NCI-H748 (cell line): Measurements from ENCODE around the gene SLC17A1.
"Not testable (repeated sequence)": the region's sequence is repeated elsewhere in the genome, so short reads cannot be mapped to it uniquely, and the experiment has no call there.

ENCODE experiments used
- DNase-seq: peaks from one replicate; lab custom pipeline; 2025; ENCODE audit not compliant: unreplicated experiment; lab: John Stamatoyannopoulos, UW

Gene SLC17A1

GRCh38 chr6:25764611-25765010 lies 67.2 kb downstream of the SLC17A1 start:
- no peak for DNase-seq

GRCh38 chr6:25757936-25758642 lies 73.8 kb downstream of the SLC17A1 start:
- DNase-seq, result no peak

GRCh38 chr6:25756382-25757363 lies 75.2 kb downstream of the SLC17A1 start:
- DNase-seq, result no peak

GRCh38 chr6:25755483-25755882 lies 76.4 kb downstream of the SLC17A1 start:
- DNase-seq, result no peak

GRCh38 chr6:25754535-25754934 lies 77.3 kb downstream of the SLC17A1 start, which contains the start of gene SLC17A4:
Gene SLC17A4, plus strand, starts transcription at chr6:25754742. Its CDS starts 7,221 bp downstream, at chr6:25761963.
- DNase-seq, result no peak

- no peak for DNase-seq
Observed at GRCh38 chr6:25753079-25753478, 78.8 kb downstream of the SLC17A1 start.

- DNase-seq, result no peak
Observed at GRCh38 chr6:25750906-25751305, 80.9 kb downstream of the SLC17A1 start.

GRCh38 chr6:25749837-25750236 lies 82.0 kb downstream of the SLC17A1 start:
- no peak for DNase-seq

- DNase-seq, result not testable (repeated sequence)
Observed at GRCh38 chr6:25748601-25749517, 83.0 kb downstream of the SLC17A1 start.

GRCh38 chr6:25748049-25748448 lies 83.8 kb downstream of the SLC17A1 start:
- no peak for DNase-seq

- no peak for DNase-seq
Observed at GRCh38 chr6:25747477-25747876, 84.4 kb downstream of the SLC17A1 start.

GRCh38 chr6:25746968-25747367 lies 84.9 kb downstream of the SLC17A1 start:
- no peak for DNase-seq

GRCh38 chr6:25745836-25746235 lies 86.0 kb downstream of the SLC17A1 start:
- no peak for DNase-seq

- DNase-seq, result no peak
Observed at GRCh38 chr6:25743868-25744267, 88.0 kb downstream of the SLC17A1 start.

GRCh38 chr6:25735261-25735660 lies 96.6 kb downstream of the SLC17A1 start:
- peak; percentile 52 for DNase-seq
